PC-9 (cell line): ENCODE measurements around the gene GRHL1. TPM values are rescaled to one million over a fixed set of nuclear protein-coding genes. Genes with fewer than 3 reads are reported as not detected.

ENCODE experiments used
- BruUV-seq: library from RNA; stranded (reverse); fragments of 400-500 nt; replicated peaks from 2 replicates; lab custom pipeline; 2021; lab: Mats Ljungman, UMichigan
- CTCF ChIA-PET: fragments of 300-600 bp; sonication (Branson Sonifier 250); formaldehyde crosslinking; loops from one replicate; lab custom pipeline; 2022; ENCODE audit warnings: antibody characterized with exemption; lab: Charles Lee
- POLR2A ChIA-PET: fragments of 300-600 bp; sonication (Branson Sonifier 250); formaldehyde crosslinking; loops from one replicate; lab custom pipeline; 2022; ENCODE audit warnings: antibody characterized with exemption; ENCODE audit not compliant: unreplicated experiment; lab: Charles Lee
- DNase-seq, 2 experiments: peaks; one replicate each; pipeline versions ENCODE4 v3.0.0 to v3.0.0-alpha.2; 2015 to 2022; ENCODE audit warnings: mixed read lengths in 1 of 2
- H2AFZ ChIP-seq: fragments of 200-600 bp; sonication (generic); 2 replicates; pipeline ENCODE4 v1.8.1; 2017; ENCODE audit warnings: antibody characterized with exemption
- H3F3A ChIP-seq: fragments of 200-600 bp; sonication (generic); 2 replicates; pipeline ENCODE4 v1.8.1; 2017; ENCODE audit warnings: antibody characterized with exemption, mild to moderate bottlenecking, low read depth; ENCODE audit not compliant: insufficient read depth
- H3K27ac ChIP-seq: fragments of 200-600 bp; sonication (generic); 2 replicates; pipeline ENCODE4 v1.6.1; 2016; ENCODE audit warnings: mixed run types
- H3K27me3 ChIP-seq: fragments of 200-600 bp; sonication (generic); 2 replicates; pipeline ENCODE4 v1.6.1; 2016; ENCODE audit warnings: low read depth, mixed run types; ENCODE audit not compliant: insufficient read depth
- H3K36me3 ChIP-seq: fragments of 200-600 bp; sonication (generic); 2 replicates; pipeline ENCODE4 v1.6.1; 2016; ENCODE audit warnings: low read depth, mixed run types
- H3K4me1 ChIP-seq: fragments of 200-600 bp; sonication (generic); replicated peaks from 2 replicates; pipeline ENCODE4 v1.6.1; 2016; ENCODE audit warnings: mixed run types; ENCODE audit not compliant: insufficient read depth
- H3K4me2 ChIP-seq: fragments of 200-600 bp; sonication (generic); 2 replicates; pipeline ENCODE4 v1.6.1; 2017; ENCODE audit warnings: mixed run types
- H3K4me3 ChIP-seq: fragments of 200-600 bp; sonication (generic); 2 replicates; pipeline ENCODE4 v1.6.1; 2016; ENCODE audit warnings: mixed run types
- H3K79me2 ChIP-seq: fragments of 200-600 bp; sonication (generic); 2 replicates; pipeline ENCODE4 v1.6.1; 2017; ENCODE audit warnings: low read depth, mixed run types
- H3K9me2 ChIP-seq: fragments of 200-600 bp; sonication (generic); 2 replicates; pipeline ENCODE4 v1.8.1; 2017; ENCODE audit warnings: mild to moderate bottlenecking; ENCODE audit not compliant: insufficient read depth
- H3K9me3 ChIP-seq: fragments of 200-600 bp; sonication (generic); 2 replicates; pipeline ENCODE4 v1.8.1; 2016; ENCODE audit warnings: low read depth; ENCODE audit not compliant: insufficient read depth
- H4K20me1 ChIP-seq: fragments of 200-600 bp; sonication (generic); 2 replicates; pipeline ENCODE4 v1.8.1; 2017; ENCODE audit not compliant: insufficient read depth
- EZH2 ChIP-seq: fragments of 200-600 bp; sonication (generic); IDR thresholded peaks from 2 replicates; pipeline ENCODE4 v1.8.0; 2017; ENCODE audit warnings: antibody characterized with exemption, low read depth
- intact Hi-C: fragments of 100-400 bp; cut with micrococcal nuclease; formaldehyde crosslinking; loops from one replicate; pipeline ENCODE4 v1.10.0; 2022; ENCODE audit not compliant: unreplicated experiment
- total RNA-seq: library from RNA; stranded (reverse); gene quantifications from 2 replicates; pipeline ENCODE4 v1.2.3, GENCODE V29; 2021
- TF ChIP-seq, protein P1 (sequence below): fragments of 200-600 bp; sonication (generic); conservative IDR thresholded peaks from 2 replicates; pipeline ENCODE4 v1.6.1; 2017; ENCODE audit warnings: mixed run types, antibody characterized with exemption, mild to moderate bottlenecking, moderate library complexity

GRHL1 gene
- total RNA-seq, 1 experiment from 2014 or later, result 10.6 TPM

DNA sequence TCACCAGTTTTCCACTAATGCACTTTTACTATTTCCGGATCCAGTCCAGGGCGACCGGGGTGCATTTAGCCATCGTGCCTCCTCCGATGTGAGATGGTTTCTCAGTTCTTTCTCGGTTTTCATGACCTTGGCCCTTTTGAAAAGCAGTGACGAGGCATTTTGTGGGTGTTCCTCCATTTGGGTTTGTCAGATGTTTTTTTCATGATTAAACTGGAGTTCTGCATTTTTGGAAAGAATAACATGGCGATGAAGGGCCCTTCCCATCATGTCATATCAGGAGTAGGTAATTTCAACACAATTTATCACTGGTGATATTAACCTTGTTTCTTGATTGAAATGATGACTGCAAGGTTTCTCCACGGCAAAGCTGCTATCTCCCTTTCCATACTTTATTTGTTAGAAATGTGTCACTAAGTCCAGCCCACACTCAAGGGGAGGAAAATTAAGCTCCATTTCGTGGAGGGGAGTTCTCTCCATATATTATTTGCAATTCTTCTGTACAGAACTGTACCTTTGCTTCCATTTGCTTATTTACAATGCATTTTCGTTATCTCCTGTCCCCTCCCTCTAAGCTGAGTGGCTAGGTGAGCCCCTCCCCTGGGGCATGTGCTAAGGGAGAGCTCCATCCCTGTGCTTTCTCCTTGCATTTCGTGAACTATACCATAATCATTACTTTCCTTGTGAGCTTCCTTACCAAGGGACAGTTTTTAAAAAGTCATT, 83.0 kb downstream of the GRHL1 start:
- no peak overlapping the region for H3K4me3 ChIP-seq
- ChIA-PET POLR2A (no interaction called here), CTCF (no interaction called here)
- intact Hi-C loops, result no loop called here
- TF ChIP-seq EZH2, result no peak
- TF ChIP-seq, protein P1, sequence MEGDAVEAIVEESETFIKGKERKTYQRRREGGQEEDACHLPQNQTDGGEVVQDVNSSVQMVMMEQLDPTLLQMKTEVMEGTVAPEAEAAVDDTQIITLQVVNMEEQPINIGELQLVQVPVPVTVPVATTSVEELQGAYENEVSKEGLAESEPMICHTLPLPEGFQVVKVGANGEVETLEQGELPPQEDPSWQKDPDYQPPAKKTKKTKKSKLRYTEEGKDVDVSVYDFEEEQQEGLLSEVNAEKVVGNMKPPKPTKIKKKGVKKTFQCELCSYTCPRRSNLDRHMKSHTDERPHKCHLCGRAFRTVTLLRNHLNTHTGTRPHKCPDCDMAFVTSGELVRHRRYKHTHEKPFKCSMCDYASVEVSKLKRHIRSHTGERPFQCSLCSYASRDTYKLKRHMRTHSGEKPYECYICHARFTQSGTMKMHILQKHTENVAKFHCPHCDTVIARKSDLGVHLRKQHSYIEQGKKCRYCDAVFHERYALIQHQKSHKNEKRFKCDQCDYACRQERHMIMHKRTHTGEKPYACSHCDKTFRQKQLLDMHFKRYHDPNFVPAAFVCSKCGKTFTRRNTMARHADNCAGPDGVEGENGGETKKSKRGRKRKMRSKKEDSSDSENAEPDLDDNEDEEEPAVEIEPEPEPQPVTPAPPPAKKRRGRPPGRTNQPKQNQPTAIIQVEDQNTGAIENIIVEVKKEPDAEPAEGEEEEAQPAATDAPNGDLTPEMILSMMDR, result no peak
- DNase-seq, result no peak
- H3K4me2 ChIP-seq, result no peak overlapping the region
- H4K20me1 ChIP-seq, result no peaks in the 10 kb centered on the region
- H3K27me3 ChIP-seq, result no peaks in the 10 kb centered on the region
- no peaks in the 10 kb centered on the region for H3K4me1 ChIP-seq
- H3F3A ChIP-seq, result no peaks in the 10 kb centered on the region
- H3K79me2 ChIP-seq, result no peaks in the 10 kb centered on the region
- no peaks in the 10 kb centered on the region for H3K9me3 ChIP-seq
- H3K36me3 ChIP-seq, result no peaks in the 10 kb centered on the region
- H3K9me2 ChIP-seq, result no peaks in the 10 kb centered on the region
- no peak overlapping the region for H3K27ac ChIP-seq
- no peak overlapping the region for H2AFZ ChIP-seq
- no TSS peak for BruUV-seq

DNA sequence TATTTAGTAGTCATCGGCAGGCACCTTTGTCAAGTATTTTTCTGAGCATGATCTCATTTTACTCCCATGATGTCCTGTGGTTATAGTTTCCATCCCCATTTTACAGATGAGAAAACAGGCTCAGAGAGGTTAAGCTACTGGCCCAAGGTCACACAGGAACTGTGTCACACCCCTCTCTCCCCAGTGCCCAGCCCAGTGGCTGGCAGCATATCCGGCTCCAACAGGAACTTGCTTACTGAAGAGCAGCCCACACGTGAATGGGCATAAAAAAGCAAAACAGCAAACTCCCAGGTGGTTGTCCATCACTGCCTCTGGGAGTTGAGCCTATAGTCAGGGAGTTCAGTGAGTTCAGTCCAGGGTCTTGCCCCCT, 83.5 kb downstream of the GRHL1 start:
- no peaks in the 10 kb centered on the region for H4K20me1 ChIP-seq
- POLR2A ChIA-PET, result no interaction called here
- no peak overlapping the region for H2AFZ ChIP-seq
- intact Hi-C loops, result no loop called here
- H3K9me3 ChIP-seq, result no peaks in the 10 kb centered on the region
- BruUV-seq, result no TSS peak
- H3K36me3 ChIP-seq, result no peaks in the 10 kb centered on the region
- TF ChIP-seq, protein P1, result no peak
- no peak for TF ChIP-seq EZH2
- H3K4me2 ChIP-seq, result no peak overlapping the region
- H3K27ac ChIP-seq, result no peak overlapping the region
- no peaks in the 10 kb centered on the region for H3K9me2 ChIP-seq
- H3K79me2 ChIP-seq, result no peaks in the 10 kb centered on the region
- CTCF ChIA-PET, result no interaction called here
- H3K4me3 ChIP-seq, result no peak overlapping the region
- no peaks in the 10 kb centered on the region for H3K4me1 ChIP-seq
- no peaks in the 10 kb centered on the region for H3F3A ChIP-seq
- no peak for DNase-seq
- no peaks in the 10 kb centered on the region for H3K27me3 ChIP-seq

DNA sequence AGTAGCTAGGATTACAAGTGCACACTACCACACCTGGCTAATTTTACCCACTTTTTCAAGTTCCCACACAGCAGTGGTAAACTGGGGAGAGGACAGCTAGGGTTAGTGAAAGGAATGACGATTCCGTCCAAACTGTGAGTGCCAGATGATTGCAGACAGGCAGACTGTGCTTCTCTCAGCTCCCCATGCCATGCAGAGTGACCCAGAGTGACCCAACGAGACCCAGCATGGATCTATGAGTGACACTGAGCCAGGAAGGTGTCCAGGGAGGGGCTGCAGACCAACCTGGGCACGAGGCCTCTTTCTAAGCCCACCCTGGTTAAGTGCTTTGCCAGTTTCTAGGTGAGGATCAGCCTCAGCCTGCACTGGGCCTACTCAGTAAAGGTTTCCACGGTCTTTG, 84.1 kb downstream of the GRHL1 start:
- Histone ChIP-seq H3K9me2 (no peaks in the 10 kb centered on the region), H3K4me1 (no peaks in the 10 kb centered on the region), H3K79me2 (no peaks in the 10 kb centered on the region), H3F3A (0 out of 2 replicates have a peak, but pooled peaks cover 4% of the 10 kb centered on the region), H3K9me3 (no peaks in the 10 kb centered on the region), H2AFZ (no peak overlapping the region), H3K4me2 (no peak overlapping the region), H3K36me3 (no peaks in the 10 kb centered on the region), H3K27ac (no peak overlapping the region), H4K20me1 (no peaks in the 10 kb centered on the region), H3K27me3 (no peaks in the 10 kb centered on the region), H3K4me3 (no peak overlapping the region)
- no peak for DNase-seq
- CTCF ChIA-PET, result interaction anchor here (1.0 to 1.1 kb wide), 2 partner anchors 29 to 37 kb away, joined by 3 read pairs; no protein-coding TSS in a partner anchor
- POLR2A ChIA-PET, result no interaction called here
- BruUV-seq, result no TSS peak
- intact Hi-C loops, result no loop called here
- no peak for TF ChIP-seq EZH2
- TF ChIP-seq, protein P1, result no peak
